ENCODE results near the gene PPIF.

GRCh38 chr10:79310911-79311573, 36.2 kb upstream of the PPIF start:
- TF ChIP-seq GATA2 (IDR thresholded peaks at IDR 0.05; ENCODE audit: low read depth, low read length) (no peak), GATA3 (IDR thresholded peaks at IDR 0.05; ENCODE audit: low read depth, low read length) (no peak)
